GM23338 (cell line): ENCODE data around the gene DDR2. TPM values are rescaled to one million over a fixed set of nuclear protein-coding genes. Genes with fewer than 3 reads are reported as not detected.

Experiments
- ATAC-seq: fragments of 200-7000 bp; cut with Tn5 transposase; 3 replicates; pipeline ENCODE4 v1.9.1; 2020
- DNase-seq: peaks from one replicate; pipeline ENCODE4 v3.0.0-alpha.2; 2015; ENCODE audit warnings: low spot score
- H2AFZ ChIP-seq: fragments of 200-600 bp; sonication (generic); 2 replicates; pipeline ENCODE4 v1.8.0; 2016; ENCODE audit warnings: antibody characterized with exemption, mild to moderate bottlenecking, moderate library complexity
- H3F3A ChIP-seq: fragments of 200-600 bp; sonication (generic); replicated peaks from 2 replicates; pipeline ENCODE4 v1.8.0; 2017; ENCODE audit warnings: antibody characterized with exemption, mixed run types, low read depth
- H3K27ac ChIP-seq: fragments of 200-600 bp; sonication (generic); 2 replicates; pipeline ENCODE4 v1.6.1; 2016; ENCODE audit warnings: low read depth
- H3K27me3 ChIP-seq: fragments of 200-600 bp; sonication (generic); 2 replicates; pipeline ENCODE4 v1.8.0; 2016; ENCODE audit warnings: mild to moderate bottlenecking, mixed run types, moderate library complexity; ENCODE audit not compliant: insufficient read depth
- H3K36me3 ChIP-seq: fragments of 200-600 bp; sonication (generic); 2 replicates; pipeline ENCODE4 v1.8.0; 2016; ENCODE audit warnings: mild to moderate bottlenecking; ENCODE audit not compliant: insufficient read depth
- H3K4me1 ChIP-seq: fragments of 200-600 bp; sonication (generic); 2 replicates; pipeline ENCODE4 v1.8.0; 2016; ENCODE audit warnings: mild to moderate bottlenecking, moderate library complexity; ENCODE audit not compliant: insufficient read depth
- H3K4me2 ChIP-seq: fragments of 200-600 bp; sonication (generic); 2 replicates; pipeline ENCODE4 v1.7.1; 2017; ENCODE audit warnings: mixed run types
- H3K4me3 ChIP-seq: fragments of 200-600 bp; sonication (generic); 2 replicates; pipeline ENCODE4 v1.6.1; 2016; ENCODE audit warnings: mixed run types
- H3K79me2 ChIP-seq: fragments of 200-600 bp; sonication (generic); replicated peaks from 2 replicates; pipeline ENCODE4 v1.8.0; 2017; ENCODE audit warnings: mild to moderate bottlenecking; ENCODE audit not compliant: insufficient read depth
- H3K9me2 ChIP-seq: fragments of 200-600 bp; sonication (generic); 2 replicates; pipeline ENCODE4 v1.8.0; 2017; ENCODE audit not compliant: insufficient read depth
- H4K20me1 ChIP-seq: fragments of 200-600 bp; sonication (generic); replicated peaks from 2 replicates; pipeline ENCODE4 v1.8.0; 2017; ENCODE audit warnings: mild to moderate bottlenecking; ENCODE audit not compliant: insufficient read depth
- H3K27ac Mint-ChIP-seq: 2 replicates; pipeline ENCODE4 v1.8.0; 2020; ENCODE audit warnings: inconsistent platforms, mild to moderate bottlenecking, moderate library complexity, mixed read lengths
- H3K27me3 Mint-ChIP-seq: 3 replicates; pipeline ENCODE4 v1.8.0; 2022; ENCODE audit warnings: low read depth, mild to moderate bottlenecking, moderate library complexity, mixed read lengths, inconsistent platforms; ENCODE audit not compliant: insufficient read depth, poor library complexity
- H3K36me3 Mint-ChIP-seq: 3 replicates; pipeline ENCODE4 v1.8.0; 2021; ENCODE audit warnings: low read depth, mild to moderate bottlenecking, inconsistent platforms, moderate library complexity, mixed read lengths
- H3K4me1 Mint-ChIP-seq: 3 replicates; pipeline ENCODE4 v1.8.0; 2020; ENCODE audit warnings: mild to moderate bottlenecking, inconsistent platforms, mixed read lengths
- H3K4me3 Mint-ChIP-seq: 3 replicates; pipeline ENCODE4 v1.8.0; 2021; ENCODE audit warnings: moderate library complexity, mild to moderate bottlenecking, inconsistent platforms, mixed read lengths
- H3K9me3 Mint-ChIP-seq: 3 replicates; pipeline ENCODE4 v1.8.0; 2020; ENCODE audit warnings: moderate library complexity, mild to moderate bottlenecking, inconsistent platforms, mixed read lengths
- CREB1 ChIP-seq: fragments of 250-450 bp; sonication (Bioruptor Pico); IDR thresholded peaks from 2 replicates; pipeline ENCODE4 v1.5.0; 2020; ENCODE audit warnings: low read depth, mild to moderate bottlenecking, moderate library complexity
- CTCF ChIP-seq, 2 experiments: fragments of 200-600 bp in 1 of 2; sonication (generic) in 1 of 2; conservative IDR thresholded peaks; 2 replicates each; pipeline versions ENCODE4 v1.5.1 to v1.6.1; 2016 to 2017; ENCODE audit warnings: antibody characterized with exemption in 2 of 2, low read depth in 2 of 2, mild to moderate bottlenecking in 2 of 2, moderate library complexity in 1 of 2
- ETS1 ChIP-seq: IDR thresholded peaks from 2 replicates; pipeline ENCODE4 v1.6.1; 2016; ENCODE audit warnings: antibody characterized with exemption
- EZH2 ChIP-seq: fragments of 200-600 bp; sonication (generic); IDR thresholded peaks from one replicate; pipeline ENCODE4 v1.8.0; 2017; ENCODE audit warnings: antibody characterized with exemption, mild to moderate bottlenecking, low read depth; ENCODE audit not compliant: unreplicated experiment
- EZH2phosphoT487 ChIP-seq: fragments of 200-600 bp; sonication (generic); IDR thresholded peaks from one replicate; pipeline ENCODE4 v1.8.1; 2018; ENCODE audit warnings: antibody characterized with exemption; ENCODE audit not compliant: unreplicated experiment
- JUNB ChIP-seq: IDR thresholded peaks from one replicate; pipeline ENCODE4 v1.6.1; 2016; ENCODE audit warnings: antibody characterized with exemption; ENCODE audit not compliant: unreplicated experiment
- NANOG ChIP-seq: IDR thresholded peaks from 2 replicates; pipeline ENCODE4 v1.6.1; 2016; ENCODE audit warnings: antibody characterized with exemption, borderline replicate concordance
- POLR2AphosphoS5 ChIP-seq: IDR thresholded peaks from 2 replicates; pipeline ENCODE4 v1.6.1; 2016; ENCODE audit warnings: antibody characterized with exemption, low read depth
- REST ChIP-seq: IDR thresholded peaks from one replicate; pipeline ENCODE4 v1.6.1; 2018; ENCODE audit warnings: antibody characterized with exemption; ENCODE audit not compliant: unreplicated experiment
- STAT1 ChIP-seq: IDR thresholded peaks from one replicate; pipeline ENCODE4 v1.6.1; 2016; ENCODE audit warnings: antibody characterized with exemption; ENCODE audit not compliant: unreplicated experiment
- ZNF114 ChIP-seq: fragments of 250-450 bp; sonication (Bioruptor Pico); IDR thresholded peaks from 2 replicates; pipeline ENCODE4 v1.5.0; 2020; ENCODE audit warnings: mild to moderate bottlenecking, moderate library complexity
- ZNF331 ChIP-seq: fragments of 250-450 bp; sonication (Bioruptor Pico); IDR thresholded peaks from 2 replicates; pipeline ENCODE4 v1.5.0; 2020; ENCODE audit warnings: low read depth, mild to moderate bottlenecking, moderate library complexity
- polyA plus RNA-seq: library from polyadenylated mRNA; unstranded; fragments of >200 nt; fragmentation: Nextera tagmentation; extraction: Ambion mirVana; gene quantifications from 2 replicates; pipeline ENCODE4 v1.2.1, GENCODE V29; 2016
- total RNA-seq: library from RNA; depleted of rRNA; stranded (reverse); fragments of >200 nt; shearing (Covaris generic); gene quantifications from 2 replicates; pipeline ENCODE4 v1.2.3, GENCODE V29; 2014
- TF ChIP-seq, protein P1 (sequence below): fragments of 250-450 bp; sonication (Bioruptor Pico); IDR thresholded peaks from 2 replicates; pipeline ENCODE4 v1.5.0; 2020; ENCODE audit warnings: mild to moderate bottlenecking, moderate library complexity

DDR2 gene
- total and polyA plus RNA-seq, 2 experiments from 2014 or later: 0.66 to 1.8 TPM

DNA sequence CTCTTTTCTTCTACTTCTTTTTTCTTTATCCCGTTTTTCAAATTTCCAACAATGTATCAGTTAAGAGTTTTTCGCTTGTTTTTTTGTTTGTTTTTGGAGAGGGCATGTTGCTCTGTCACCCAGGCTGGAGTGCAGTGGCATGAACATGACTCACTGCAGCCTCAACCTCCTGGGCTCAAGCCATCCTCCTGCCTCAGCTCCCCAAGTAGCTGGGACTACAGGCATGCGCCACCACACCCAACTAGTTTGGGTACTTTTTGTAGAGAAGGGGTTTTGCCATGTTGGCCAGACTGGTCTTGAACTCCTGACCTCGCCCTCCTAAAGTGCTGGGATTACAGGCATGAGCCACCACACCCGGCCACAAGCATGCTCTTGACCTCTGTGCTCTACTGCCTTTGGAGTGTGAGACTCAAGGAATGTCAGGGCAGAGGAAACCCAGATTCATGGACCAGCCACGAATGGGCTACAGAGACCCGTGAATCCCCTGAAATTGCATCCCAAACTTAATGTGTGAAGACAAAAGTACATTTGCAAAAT lies 93.1 kb downstream of the DDR2 start:
- Histone ChIP-seq H3K27me3 (no peaks in the 10 kb centered on the region), H3K4me3 (no peak overlapping the region), H3K9me2 (no peaks in the 10 kb centered on the region), H3F3A (0 out of 2 replicates have a peak, but pooled peaks cover 3% of the 10 kb centered on the region), H3K27ac (no peak overlapping the region), H4K20me1 (no peaks in the 10 kb centered on the region), H3K4me1 (no peaks in the 10 kb centered on the region), H3K4me2 (no peak overlapping the region), H3K36me3 (no peaks in the 10 kb centered on the region), H3K79me2 (no peaks in the 10 kb centered on the region), H2AFZ (no peak overlapping the region)
- no peak for ATAC-seq
- Mint-ChIP-seq H3K4me1 (no peaks in the 10 kb centered on the region), H3K4me3 (no peak overlapping the region), H3K36me3 (no peaks in the 10 kb centered on the region), H3K9me3 (no peaks in the 10 kb centered on the region), H3K27me3 (peaks cover 2% of the 10 kb centered on the region), H3K27ac (no peak overlapping the region)
- TF ChIP-seq EZH2 (no peak), CREB1 (CRISPR knock-in tag) (no peak), ETS1 (no peak), ZNF114 (CRISPR knock-in tag) (no peak), POLR2AphosphoS5 (no peak), JUNB (no peak), STAT1 (no peak), EZH2phosphoT487 (no peak), ZNF331 (no peak), REST (no peak), CTCF (conservative IDR thresholded peaks at IDR 0.05; ENCODE audit: low read depth in 2 of 2) (no peak), NANOG (no peak)
- TF ChIP-seq, protein P1, sequence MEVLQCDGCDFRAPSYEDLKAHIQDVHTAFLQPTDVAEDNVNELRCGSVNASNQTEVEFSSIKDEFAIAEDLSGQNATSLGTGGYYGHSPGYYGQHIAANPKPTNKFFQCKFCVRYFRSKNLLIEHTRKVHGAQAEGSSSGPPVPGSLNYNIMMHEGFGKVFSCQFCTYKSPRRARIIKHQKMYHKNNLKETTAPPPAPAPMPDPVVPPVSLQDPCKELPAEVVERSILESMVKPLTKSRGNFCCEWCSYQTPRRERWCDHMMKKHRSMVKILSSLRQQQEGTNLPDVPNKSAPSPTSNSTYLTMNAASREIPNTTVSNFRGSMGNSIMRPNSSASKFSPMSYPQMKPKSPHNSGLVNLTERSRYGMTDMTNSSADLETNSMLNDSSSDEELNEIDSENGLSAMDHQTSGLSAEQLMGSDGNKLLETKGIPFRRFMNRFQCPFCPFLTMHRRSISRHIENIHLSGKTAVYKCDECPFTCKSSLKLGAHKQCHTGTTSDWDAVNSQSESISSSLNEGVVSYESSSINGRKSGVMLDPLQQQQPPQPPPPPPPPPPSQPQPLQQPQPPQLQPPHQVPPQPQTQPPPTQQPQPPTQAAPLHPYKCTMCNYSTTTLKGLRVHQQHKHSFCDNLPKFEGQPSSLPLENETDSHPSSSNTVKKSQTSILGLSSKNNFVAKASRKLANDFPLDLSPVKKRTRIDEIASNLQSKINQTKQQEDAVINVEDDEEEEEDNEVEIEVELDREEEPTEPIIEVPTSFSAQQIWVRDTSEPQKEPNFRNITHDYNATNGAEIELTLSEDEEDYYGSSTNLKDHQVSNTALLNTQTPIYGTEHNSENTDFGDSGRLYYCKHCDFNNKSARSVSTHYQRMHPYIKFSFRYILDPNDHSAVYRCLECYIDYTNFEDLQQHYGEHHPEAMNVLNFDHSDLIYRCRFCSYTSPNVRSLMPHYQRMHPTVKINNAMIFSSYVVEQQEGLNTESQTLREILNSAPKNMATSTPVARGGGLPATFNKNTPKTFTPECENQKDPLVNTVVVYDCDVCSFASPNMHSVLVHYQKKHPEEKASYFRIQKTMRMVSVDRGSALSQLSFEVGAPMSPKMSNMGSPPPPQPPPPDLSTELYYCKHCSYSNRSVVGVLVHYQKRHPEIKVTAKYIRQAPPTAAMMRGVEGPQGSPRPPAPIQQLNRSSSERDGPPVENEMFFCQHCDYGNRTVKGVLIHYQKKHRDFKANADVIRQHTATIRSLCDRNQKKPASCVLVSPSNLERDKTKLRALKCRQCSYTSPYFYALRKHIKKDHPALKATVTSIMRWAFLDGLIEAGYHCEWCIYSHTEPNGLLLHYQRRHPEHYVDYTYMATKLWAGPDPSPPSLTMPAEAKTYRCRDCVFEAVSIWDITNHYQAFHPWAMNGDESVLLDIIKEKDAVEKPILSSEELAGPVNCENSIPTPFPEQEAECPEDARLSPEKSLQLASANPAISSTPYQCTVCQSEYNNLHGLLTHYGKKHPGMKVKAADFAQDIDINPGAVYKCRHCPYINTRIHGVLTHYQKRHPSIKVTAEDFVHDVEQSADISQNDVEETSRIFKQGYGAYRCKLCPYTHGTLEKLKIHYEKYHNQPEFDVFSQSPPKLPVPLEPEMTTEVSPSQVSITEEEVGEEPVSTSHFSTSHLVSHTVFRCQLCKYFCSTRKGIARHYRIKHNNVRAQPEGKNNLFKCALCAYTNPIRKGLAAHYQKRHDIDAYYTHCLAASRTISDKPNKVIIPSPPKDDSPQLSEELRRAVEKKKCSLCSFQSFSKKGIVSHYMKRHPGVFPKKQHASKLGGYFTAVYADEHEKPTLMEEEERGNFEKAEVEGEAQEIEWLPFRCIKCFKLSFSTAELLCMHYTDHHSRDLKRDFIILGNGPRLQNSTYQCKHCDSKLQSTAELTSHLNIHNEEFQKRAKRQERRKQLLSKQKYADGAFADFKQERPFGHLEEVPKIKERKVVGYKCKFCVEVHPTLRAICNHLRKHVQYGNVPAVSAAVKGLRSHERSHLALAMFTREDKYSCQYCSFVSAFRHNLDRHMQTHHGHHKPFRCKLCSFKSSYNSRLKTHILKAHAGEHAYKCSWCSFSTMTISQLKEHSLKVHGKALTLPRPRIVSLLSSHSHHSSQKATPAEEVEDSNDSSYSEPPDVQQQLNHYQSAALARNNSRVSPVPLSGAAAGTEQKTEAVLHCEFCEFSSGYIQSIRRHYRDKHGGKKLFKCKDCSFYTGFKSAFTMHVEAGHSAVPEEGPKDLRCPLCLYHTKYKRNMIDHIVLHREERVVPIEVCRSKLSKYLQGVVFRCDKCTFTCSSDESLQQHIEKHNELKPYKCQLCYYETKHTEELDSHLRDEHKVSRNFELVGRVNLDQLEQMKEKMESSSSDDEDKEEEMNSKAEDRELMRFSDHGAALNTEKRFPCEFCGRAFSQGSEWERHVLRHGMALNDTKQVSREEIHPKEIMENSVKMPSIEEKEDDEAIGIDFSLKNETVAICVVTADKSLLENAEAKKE: no peak
- no peak for DNase-seq
